K562 (cell line): ENCODE data around the gene AIFM1. TPM values are rescaled to one million over a fixed set of nuclear protein-coding genes. Genes with fewer than 3 reads are reported as not detected.

ENCODE experiments used
- CC2D1A ChIP-seq: fragments of 450-650 bp; IDR thresholded peaks from 2 replicates; pipeline ENCODE4 v1.6.1; 2017; ENCODE audit warnings: mild to moderate bottlenecking
- CHD4 ChIP-seq: fragments of 200-600 bp; sonication (generic); IDR thresholded peaks from 3 replicates; pipeline ENCODE4 v1.6.1; 2012; ENCODE audit warnings: low read depth, mild to moderate bottlenecking, mixed read lengths, low read length, inconsistent platforms; ENCODE audit not compliant: insufficient read depth, insufficient replicate concordance, poor library complexity, severe bottlenecking
- GTF2A2 ChIP-seq: IDR thresholded peaks from 2 replicates; pipeline ENCODE4 v1.6.1; 2016; ENCODE audit warnings: mild to moderate bottlenecking, missing genetic modification characterization, missing compliant biosample characterization
- HMG20B ChIP-seq: fragments of 250-450 bp; sonication (Bioruptor Pico); IDR thresholded peaks from 2 replicates; pipeline ENCODE4 v1.5.0; 2021; ENCODE audit warnings: mild to moderate bottlenecking
- ID3 ChIP-seq, 2 experiments: fragments of 250-450 bp in 1 of 2; fragments of 450-650 bp in 1 of 2; sonication (Bioruptor Pico) in 1 of 2; IDR thresholded peaks; 2 replicates each; pipeline versions ENCODE4 v1.6.1 to v1.8.0; 2016 to 2021; ENCODE audit warnings: mild to moderate bottlenecking in 2 of 2, moderate library complexity in 2 of 2, missing compliant biosample characterization in 1 of 2, missing genetic modification characterization in 1 of 2
- MYNN ChIP-seq, 2 experiments: sonication (generic); formaldehyde crosslinking in 1 of 2; IDR thresholded peaks; 2 replicates each; pipeline versions ENCODE4 v1.5.0 to v1.6.1; 2016 to 2020; ENCODE audit warnings: antibody characterized with exemption in 1 of 2, missing genetic modification reagents in 1 of 2
- POLR2G ChIP-seq: fragments of 200-400 bp; formaldehyde crosslinking; IDR thresholded peaks from 2 replicates; pipeline ENCODE4 v1.6.1; 2017; ENCODE audit warnings: low read depth, mild to moderate bottlenecking, antibody characterized with exemption, low read length, moderate library complexity
- RBM34 ChIP-seq: fragments of 200-400 bp; formaldehyde crosslinking; IDR thresholded peaks from 2 replicates; pipeline ENCODE4 v1.6.1; 2018; ENCODE audit warnings: low read length, borderline replicate concordance; ENCODE audit not compliant: insufficient read depth
- SMARCA5 ChIP-seq: fragments of 450-650 bp; IDR thresholded peaks from 2 replicates; pipeline ENCODE4 v1.6.1; 2016
- SMC3 ChIP-seq: conservative IDR thresholded peaks from 2 replicates; pipeline ENCODE4 v1.6.1; 2011; ENCODE audit warnings: low read depth, low read length, improper control_type of control experiment; ENCODE audit not compliant: insufficient read depth
- SREBF1 ChIP-seq: fragments of 150-350 bp; IDR thresholded peaks from 2 replicates; pipeline ENCODE4 v1.6.1; 2014; ENCODE audit warnings: antibody characterized with exemption, low read depth, low read length, borderline replicate concordance
- TEAD2 ChIP-seq: fragments of 450-650 bp; IDR thresholded peaks from 2 replicates; pipeline ENCODE4 v1.6.1; 2016; ENCODE audit warnings: missing genetic modification characterization, control low read depth, missing compliant biosample characterization
- TRIM28 ChIP-seq: fragments of 450-650 bp; IDR thresholded peaks from 2 replicates; pipeline ENCODE4 v1.6.1; 2017
- ZBTB1 ChIP-seq: sonication (generic); formaldehyde crosslinking; IDR thresholded peaks from 2 replicates; pipeline ENCODE4 v1.8.1; 2023; ENCODE audit warnings: missing genetic modification reagents, low read depth, mild to moderate bottlenecking, borderline replicate concordance
- ZBTB40 ChIP-seq, 2 experiments: fragments of 450-650 bp in 1 of 2; sonication (generic) in 1 of 2; formaldehyde crosslinking in 1 of 2; IDR thresholded peaks; 2 replicates each; pipeline versions ENCODE4 v1.7.1 to v1.9.0; 2016 to 2022; ENCODE audit warnings: inconsistent platforms in 1 of 2, mild to moderate bottlenecking in 1 of 2, missing genetic modification reagents in 1 of 2
- ZKSCAN3 ChIP-seq: fragments of 250-450 bp; sonication (Bioruptor Pico); IDR thresholded peaks from 2 replicates; pipeline ENCODE4 v1.4.0; 2020
- ZNF384 ChIP-seq: IDR thresholded peaks from 2 replicates; pipeline ENCODE4 v1.6.1; 2012; ENCODE audit warnings: low read depth, low read length, improper control_type of control experiment
- ZNF507 ChIP-seq: conservative IDR thresholded peaks from 2 replicates; pipeline ENCODE4 v1.6.1; 2017; ENCODE audit warnings: missing genetic modification characterization, missing compliant biosample characterization
- polyA plus RNA-seq, 8 experiments: library from polyadenylated mRNA; depleted of rRNA in 4 of 8; stranded (reverse) in 5 of 8; unstranded in 3 of 8; fragments of >200 nt; fragmentation: Nextera tagmentation in 2 of 8; fragmentation: Illumina TruSeq in 1 of 8; extraction: Ambion mirVana in 2 of 8; extraction: Trizol in 1 of 8; gene quantifications; 2 replicates each; pipeline versions ENCODE4 v1.2.1 to v1.2.3, GENCODE V29; 2011 to 2014; ENCODE audit warnings: inconsistent platforms in 1 of 8, missing spikeins in 1 of 8
- total RNA-seq, 7 experiments: library from RNA; depleted of rRNA in 6 of 7; stranded (reverse); fragments of >200 nt in 6 of 7; fragmentation: Illumina TruSeq in 2 of 7; extraction: Trizol in 2 of 7; gene quantifications; 2 replicates each; pipeline versions ENCODE4 v1.2.1 to v1.2.3, GENCODE V29; 2011 to 2021; ENCODE audit warnings: low replicate concordance in 1 of 7

AIFM1 gene
- total and polyA plus RNA-seq, 9 of the 15 experiments (the other 6 are each of a cell fraction or from before 2014, with no cell fraction given) = 51.0 to 117 (median 91.2) TPM

DNA sequence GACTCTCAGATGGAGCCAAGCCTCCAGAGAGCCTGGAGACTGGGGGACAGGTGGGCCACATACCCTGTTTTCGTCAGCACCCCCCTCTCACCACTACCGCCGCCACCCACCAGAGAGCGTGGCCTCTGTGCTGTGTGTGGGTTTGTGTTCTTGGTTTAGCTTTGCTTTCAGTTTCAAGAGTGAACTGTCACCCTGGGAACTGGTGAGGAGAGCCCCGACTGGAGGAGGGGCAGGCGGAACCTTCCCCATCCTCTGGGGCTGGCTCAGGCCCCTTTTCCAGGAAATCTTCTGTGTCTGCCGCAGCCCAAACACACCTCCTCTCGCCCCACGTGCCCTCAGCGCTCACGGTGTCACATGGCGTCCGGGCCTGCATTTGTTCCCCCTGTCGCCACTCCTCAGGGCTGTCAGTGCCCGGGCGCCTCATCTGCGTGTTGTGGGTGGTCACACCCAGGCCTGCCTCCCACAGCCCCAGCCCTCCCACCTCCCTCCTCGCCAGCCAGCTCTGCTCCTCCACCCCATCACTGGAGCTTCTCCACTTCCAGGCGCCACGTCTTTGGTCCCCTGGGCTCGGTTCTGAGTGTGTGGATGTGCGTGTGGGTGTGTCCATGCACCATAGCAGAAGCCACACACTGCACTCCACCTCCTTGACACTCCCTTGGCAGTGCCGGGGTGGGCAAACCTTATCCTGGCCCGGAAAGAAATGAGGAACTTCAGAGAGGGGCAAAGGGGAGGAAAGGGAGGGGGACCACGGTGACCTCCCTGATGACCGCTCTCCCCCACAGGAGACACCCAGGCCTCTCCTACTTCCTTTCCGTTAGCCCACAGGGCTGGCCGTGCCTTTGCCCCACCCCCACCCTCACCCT is 83.2 kb downstream of the AIFM1 start (continued):
- TF ChIP-seq ZBTB40 (IDR thresholded peaks at IDR 0.05) (no peak), ZBTB40 (CRISPR knock-in tag; IDR thresholded peaks at IDR 0.05) (no peak), SMC3 (no peak), TRIM28 (no peak), CC2D1A (no peak), ZNF384 (no peak), MYNN (IDR thresholded peaks at IDR 0.05) (no peak), MYNN (CRISPR knock-in tag; IDR thresholded peaks at IDR 0.05) (no peak), ZKSCAN3 (CRISPR knock-in tag) (no peak), SMARCA5 (no peak), ZNF507 (no peak), ID3 (CRISPR knock-in tag; IDR thresholded peaks at IDR 0.05) (no peak), ID3 (tag; IDR thresholded peaks at IDR 0.05) (no peak), ZBTB1 (CRISPR knock-in tag) (no peak), RBM34 (no peak), POLR2G (peak; percentile 60; the same call in 1 of the 2 replicates), CHD4 (no peak), GTF2A2 (no peak), TEAD2 (tag) (no peak), HMG20B (CRISPR knock-in tag) (no peak), SREBF1 (no peak)
